ENCODE data around the gene MEX3C. TPM values are rescaled to one million over a fixed set of nuclear protein-coding genes. Genes with fewer than 3 reads are reported as not detected.

MEX3C gene
- total and polyA plus RNA-seq, 2 experiments from 2014 or later, result 28.8 to 109 TPM

- Histone ChIP-seq H3K4me3 (no peak overlapping the region), H3K36me3 (ENCODE audit: insufficient read depth) (no peaks in the 10 kb centered on the region; the same call in 1 of the 2 replicates), H3K27me3 (ENCODE audit: insufficient read depth) (no peaks in the 10 kb centered on the region), H4K20me1 (replicated peaks; ENCODE audit: insufficient read depth) (no peaks in the 10 kb centered on the region), H3F3A (replicated peaks; ENCODE audit: low read depth) (no peaks in the 10 kb centered on the region), H3K27ac (ENCODE audit: low read depth) (no peak overlapping the region), H3K79me2 (replicated peaks; ENCODE audit: insufficient read depth) (no peaks in the 10 kb centered on the region), H2AFZ (no peak overlapping the region), H3K9me2 (ENCODE audit: insufficient read depth) (no peaks in the 10 kb centered on the region), H3K4me2 (no peak overlapping the region), H3K4me1 (ENCODE audit: insufficient read depth) (peaks cover 8% of the 10 kb centered on the region)
- no peak for ATAC-seq
- H3K36me3 Mint-ChIP-seq (ENCODE audit: low read depth), result no peaks in the 10 kb centered on the region
- peaks cover 2% of the 10 kb centered on the region for H3K27me3 Mint-ChIP-seq (ENCODE audit: insufficient read depth, low read depth, poor library complexity)
- no peaks in the 10 kb centered on the region for H3K9me3 Mint-ChIP-seq
- TF ChIP-seq POLR2AphosphoS5 (IDR thresholded peaks at IDR 0.05; ENCODE audit: low read depth) (no peak), ZNF331 (CRISPR knock-in tag; IDR thresholded peaks at IDR 0.05; ENCODE audit: low read depth) (no peak), ETS1 (IDR thresholded peaks at IDR 0.05) (no peak), ZNF462 (CRISPR knock-in tag; IDR thresholded peaks at IDR 0.05) (no peak), JUNB (IDR thresholded peaks at IDR 0.05; ENCODE audit: unreplicated experiment) (no peak), CTCF (conservative IDR thresholded peaks at IDR 0.05; ENCODE audit: low read depth in 2 of 2) (no peak), EZH2phosphoT487 (IDR thresholded peaks at IDR 0.05; ENCODE audit: unreplicated experiment) (no peak), CREB1 (CRISPR knock-in tag; IDR thresholded peaks at IDR 0.05; ENCODE audit: low read depth) (no peak), STAT1 (IDR thresholded peaks at IDR 0.05; ENCODE audit: unreplicated experiment) (no peak), ZNF114 (CRISPR knock-in tag; IDR thresholded peaks at IDR 0.05) (no peak), EZH2 (IDR thresholded peaks at IDR 0.05; ENCODE audit: low read depth, unreplicated experiment) (no peak)
- TF ChIP-seq, protein P1, sequence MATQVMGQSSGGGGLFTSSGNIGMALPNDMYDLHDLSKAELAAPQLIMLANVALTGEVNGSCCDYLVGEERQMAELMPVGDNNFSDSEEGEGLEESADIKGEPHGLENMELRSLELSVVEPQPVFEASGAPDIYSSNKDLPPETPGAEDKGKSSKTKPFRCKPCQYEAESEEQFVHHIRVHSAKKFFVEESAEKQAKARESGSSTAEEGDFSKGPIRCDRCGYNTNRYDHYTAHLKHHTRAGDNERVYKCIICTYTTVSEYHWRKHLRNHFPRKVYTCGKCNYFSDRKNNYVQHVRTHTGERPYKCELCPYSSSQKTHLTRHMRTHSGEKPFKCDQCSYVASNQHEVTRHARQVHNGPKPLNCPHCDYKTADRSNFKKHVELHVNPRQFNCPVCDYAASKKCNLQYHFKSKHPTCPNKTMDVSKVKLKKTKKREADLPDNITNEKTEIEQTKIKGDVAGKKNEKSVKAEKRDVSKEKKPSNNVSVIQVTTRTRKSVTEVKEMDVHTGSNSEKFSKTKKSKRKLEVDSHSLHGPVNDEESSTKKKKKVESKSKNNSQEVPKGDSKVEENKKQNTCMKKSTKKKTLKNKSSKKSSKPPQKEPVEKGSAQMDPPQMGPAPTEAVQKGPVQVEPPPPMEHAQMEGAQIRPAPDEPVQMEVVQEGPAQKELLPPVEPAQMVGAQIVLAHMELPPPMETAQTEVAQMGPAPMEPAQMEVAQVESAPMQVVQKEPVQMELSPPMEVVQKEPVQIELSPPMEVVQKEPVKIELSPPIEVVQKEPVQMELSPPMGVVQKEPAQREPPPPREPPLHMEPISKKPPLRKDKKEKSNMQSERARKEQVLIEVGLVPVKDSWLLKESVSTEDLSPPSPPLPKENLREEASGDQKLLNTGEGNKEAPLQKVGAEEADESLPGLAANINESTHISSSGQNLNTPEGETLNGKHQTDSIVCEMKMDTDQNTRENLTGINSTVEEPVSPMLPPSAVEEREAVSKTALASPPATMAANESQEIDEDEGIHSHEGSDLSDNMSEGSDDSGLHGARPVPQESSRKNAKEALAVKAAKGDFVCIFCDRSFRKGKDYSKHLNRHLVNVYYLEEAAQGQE (IDR thresholded peaks at IDR 0.05; ENCODE audit: unreplicated experiment), result no peak
- H3K4me1 Mint-ChIP-seq, result peaks cover 9% of the 10 kb centered on the region; the same call in 2 of the 3 replicates
- H3K27ac Mint-ChIP-seq, result no peak overlapping the region
- H3K4me3 Mint-ChIP-seq, result no peak overlapping the region
- no peak for DNase-seq (ENCODE audit: low spot score)
These were observed 15.1 kb upstream of the MEX3C start for GRCh38 chr18:51212606-51213005.
